ENCODE measurements around the gene ZBTB38. TPM values are rescaled to one million over a fixed set of nuclear protein-coding genes. Genes with fewer than 3 reads are reported as not detected.

The ZBTB38 gene
- total RNA-seq, 2 experiments from 2014 or later, result 8.4 to 12.4 TPM

DNA sequence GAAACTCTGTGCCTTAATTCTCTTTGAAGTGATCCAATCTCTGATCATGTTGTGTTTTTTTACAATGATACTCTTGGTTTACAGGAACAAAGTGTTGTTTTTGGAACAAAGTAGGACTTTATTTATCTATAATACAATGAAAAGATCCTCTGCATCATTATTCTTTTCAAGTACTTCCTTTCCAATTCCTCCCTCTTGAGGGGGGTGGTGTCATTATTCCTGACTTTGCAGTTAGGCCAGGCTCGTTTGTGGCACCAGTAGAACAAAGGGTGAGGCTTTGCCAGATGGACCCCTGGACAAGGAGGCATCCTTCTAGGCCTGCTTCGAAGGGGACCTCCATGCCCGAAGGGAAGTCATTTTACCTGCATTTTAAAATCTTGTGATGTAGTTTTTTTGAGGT lies 41.7 kb upstream of the ZBTB38 start:
- no peaks in the 10 kb centered on the region for H4K20me1 ChIP-seq (ENCODE audit: insufficient read depth, low read length)
- H3K9me2 ChIP-seq (ENCODE audit: insufficient read depth, low read length), result no peaks in the 10 kb centered on the region
- H3K79me2 ChIP-seq (ENCODE audit: insufficient read depth, low read depth, low read length), result no peaks in the 10 kb centered on the region
- no peak overlapping the region for H3K27ac ChIP-seq (ENCODE audit: low read depth, low read length, poor library complexity, severe bottlenecking)
- H3K4me2 ChIP-seq (ENCODE audit: low read length), result no peak overlapping the region
- H3K36me3 ChIP-seq (ENCODE audit: insufficient read depth, low read length), result no peaks in the 10 kb centered on the region
- H3K9me3 ChIP-seq (ENCODE audit: low read length), result no peaks in the 10 kb centered on the region
- no peak for DNase-seq (ENCODE audit: low spot score)
- BruUV-seq (replicated peaks), result no TSS peak
- no peak overlapping the region for H3K4me3 ChIP-seq (ENCODE audit: low read depth, low read length, poor library complexity, severe bottlenecking)
- intact Hi-C loops (cut with micrococcal nuclease; ENCODE audit: unreplicated experiment), result no loop called here
- H3K4me1 ChIP-seq (ENCODE audit: insufficient read depth, low read length, poor library complexity, severe bottlenecking), result no peaks in the 10 kb centered on the region
- ChIA-PET POLR2A (no interaction called here), CTCF (ENCODE audit: unreplicated experiment) (no interaction called here)
- TF ChIP-seq EZH2phosphoT487 (IDR thresholded peaks at IDR 0.05; ENCODE audit: borderline replicate concordance, low read depth, low read length), result no peak
- TF ChIP-seq, protein P1, sequence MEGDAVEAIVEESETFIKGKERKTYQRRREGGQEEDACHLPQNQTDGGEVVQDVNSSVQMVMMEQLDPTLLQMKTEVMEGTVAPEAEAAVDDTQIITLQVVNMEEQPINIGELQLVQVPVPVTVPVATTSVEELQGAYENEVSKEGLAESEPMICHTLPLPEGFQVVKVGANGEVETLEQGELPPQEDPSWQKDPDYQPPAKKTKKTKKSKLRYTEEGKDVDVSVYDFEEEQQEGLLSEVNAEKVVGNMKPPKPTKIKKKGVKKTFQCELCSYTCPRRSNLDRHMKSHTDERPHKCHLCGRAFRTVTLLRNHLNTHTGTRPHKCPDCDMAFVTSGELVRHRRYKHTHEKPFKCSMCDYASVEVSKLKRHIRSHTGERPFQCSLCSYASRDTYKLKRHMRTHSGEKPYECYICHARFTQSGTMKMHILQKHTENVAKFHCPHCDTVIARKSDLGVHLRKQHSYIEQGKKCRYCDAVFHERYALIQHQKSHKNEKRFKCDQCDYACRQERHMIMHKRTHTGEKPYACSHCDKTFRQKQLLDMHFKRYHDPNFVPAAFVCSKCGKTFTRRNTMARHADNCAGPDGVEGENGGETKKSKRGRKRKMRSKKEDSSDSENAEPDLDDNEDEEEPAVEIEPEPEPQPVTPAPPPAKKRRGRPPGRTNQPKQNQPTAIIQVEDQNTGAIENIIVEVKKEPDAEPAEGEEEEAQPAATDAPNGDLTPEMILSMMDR (conservative IDR thresholded peaks at IDR 0.05; ENCODE audit: low read length), result no peak
- H2AFZ ChIP-seq (ENCODE audit: low read length), result no peak overlapping the region

DNA sequence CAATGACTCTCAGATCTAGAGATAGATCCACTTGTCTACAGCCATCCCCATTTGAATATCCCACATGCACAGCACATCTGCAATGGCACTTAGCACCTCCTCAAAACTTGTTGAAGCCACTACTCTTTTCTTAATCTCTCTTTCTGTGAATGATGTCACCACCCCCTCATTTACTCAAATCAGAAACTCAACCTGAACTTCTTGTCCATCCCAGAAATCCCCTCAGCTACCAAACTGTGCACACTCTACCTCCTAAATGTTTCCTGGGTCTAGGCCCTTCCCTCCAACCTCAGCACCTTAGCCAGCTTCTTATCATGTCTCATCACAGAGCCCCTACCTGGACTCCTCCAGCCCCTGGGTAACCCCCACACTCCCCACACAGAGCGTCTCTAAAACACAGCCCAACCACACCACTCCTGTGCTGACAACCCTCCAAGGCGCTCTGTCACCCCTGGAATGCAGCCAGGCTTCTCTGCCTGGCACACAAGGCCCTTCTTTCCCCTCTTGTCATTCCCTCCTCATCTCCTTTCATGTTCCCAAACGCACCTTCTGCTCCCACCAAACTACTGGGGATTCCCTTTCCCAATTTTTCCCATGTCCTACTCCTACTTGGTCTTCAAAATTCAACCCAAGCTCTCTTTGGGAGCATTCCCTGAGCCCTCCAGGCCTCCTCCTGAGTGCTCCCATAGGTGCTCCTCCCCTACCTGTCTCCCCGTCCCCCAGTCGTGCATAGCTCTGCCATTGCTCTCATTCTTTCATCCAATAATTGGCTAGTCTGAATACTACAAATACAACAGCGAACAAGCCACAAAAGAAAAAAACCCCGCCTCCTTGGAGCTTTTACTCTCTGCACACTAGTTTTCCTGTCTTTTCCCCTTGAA lies 39.8 kb upstream of the ZBTB38 start:
- ChIA-PET POLR2A (interaction anchor here (0.6 kb wide), 1 partner anchor 1249 kb away, joined by 3 read pairs; no protein-coding TSS in a partner anchor), CTCF (ENCODE audit: unreplicated experiment) (no interaction called here)
- no peak overlapping the region for H3K4me2 ChIP-seq (ENCODE audit: low read length)
- H3K4me1 ChIP-seq (ENCODE audit: insufficient read depth, low read length, poor library complexity, severe bottlenecking), result no peaks in the 10 kb centered on the region
- H3K9me3 ChIP-seq (ENCODE audit: low read length), result no peaks in the 10 kb centered on the region
- no peak overlapping the region for H3K27ac ChIP-seq (ENCODE audit: low read depth, low read length, poor library complexity, severe bottlenecking)
- no peaks in the 10 kb centered on the region for H4K20me1 ChIP-seq (ENCODE audit: insufficient read depth, low read length)
- no peaks in the 10 kb centered on the region for H3K79me2 ChIP-seq (ENCODE audit: insufficient read depth, low read depth, low read length)
- no peaks in the 10 kb centered on the region for H3K36me3 ChIP-seq (ENCODE audit: insufficient read depth, low read length)
- BruUV-seq (replicated peaks), result no TSS peak
- intact Hi-C loops (cut with micrococcal nuclease; ENCODE audit: unreplicated experiment), result no loop called here
- DNase-seq (ENCODE audit: low spot score), result no peak
- H2AFZ ChIP-seq (ENCODE audit: low read length), result no peak overlapping the region
- H3K9me2 ChIP-seq (ENCODE audit: insufficient read depth, low read length), result no peaks in the 10 kb centered on the region
- no peak overlapping the region for H3K4me3 ChIP-seq (ENCODE audit: low read depth, low read length, poor library complexity, severe bottlenecking)
- TF ChIP-seq EZH2phosphoT487 (IDR thresholded peaks at IDR 0.05; ENCODE audit: borderline replicate concordance, low read depth, low read length), result no peak
- TF ChIP-seq, protein P1 (conservative IDR thresholded peaks at IDR 0.05; ENCODE audit: low read length), result no peak

DNA sequence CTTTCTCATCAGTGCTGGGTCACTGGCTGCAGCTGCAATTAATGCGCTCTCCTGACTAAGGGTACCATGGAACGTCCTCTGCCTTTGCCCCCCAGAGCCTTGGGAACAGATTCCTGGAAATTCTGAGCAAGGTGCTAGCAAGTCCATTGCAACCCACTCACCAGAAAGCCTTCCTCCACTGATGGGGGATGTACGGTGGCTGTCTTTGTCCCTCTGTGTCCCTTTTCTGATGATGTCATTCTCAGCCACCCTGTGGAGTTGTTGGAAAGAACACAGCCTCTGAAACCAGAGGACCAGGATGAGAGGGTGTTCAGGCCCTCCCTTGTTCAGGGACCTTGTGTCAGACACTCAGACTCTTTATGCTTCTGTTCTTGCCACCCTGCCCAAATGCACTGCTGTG lies 38.1 kb upstream of the ZBTB38 start:
- ChIA-PET POLR2A (no interaction called here), CTCF (ENCODE audit: unreplicated experiment) (no interaction called here)
- Histone ChIP-seq H3K4me3 (ENCODE audit: low read depth, low read length, poor library complexity, severe bottlenecking) (no peak overlapping the region), H3K9me3 (ENCODE audit: low read length) (no peaks in the 10 kb centered on the region), H4K20me1 (ENCODE audit: insufficient read depth, low read length) (no peaks in the 10 kb centered on the region), H3K27ac (ENCODE audit: low read depth, low read length, poor library complexity, severe bottlenecking) (no peak overlapping the region), H3K36me3 (ENCODE audit: insufficient read depth, low read length) (no peaks in the 10 kb centered on the region), H3K79me2 (ENCODE audit: insufficient read depth, low read depth, low read length) (no peaks in the 10 kb centered on the region), H3K4me1 (ENCODE audit: insufficient read depth, low read length, poor library complexity, severe bottlenecking) (no peaks in the 10 kb centered on the region), H3K4me2 (ENCODE audit: low read length) (no peak overlapping the region), H3K9me2 (ENCODE audit: insufficient read depth, low read length) (no peaks in the 10 kb centered on the region), H2AFZ (ENCODE audit: low read length) (no peak overlapping the region)
- TF ChIP-seq EZH2phosphoT487 (IDR thresholded peaks at IDR 0.05; ENCODE audit: borderline replicate concordance, low read depth, low read length), result no peak
- TF ChIP-seq, protein P1 (conservative IDR thresholded peaks at IDR 0.05; ENCODE audit: low read length), result no peak
- BruUV-seq (replicated peaks), result no TSS peak
- intact Hi-C loops (cut with micrococcal nuclease; ENCODE audit: unreplicated experiment), result no loop called here
- no peak for DNase-seq (ENCODE audit: low spot score)

Measured in OCI-LY7 (cell line).